ENCODE measurements around the gene SLC35D2.
"Not testable (repeated sequence)": the region's sequence is repeated elsewhere in the genome, so short reads cannot be mapped to it uniquely, and the experiment has no call there.

SLC35D2 gene

DNA sequence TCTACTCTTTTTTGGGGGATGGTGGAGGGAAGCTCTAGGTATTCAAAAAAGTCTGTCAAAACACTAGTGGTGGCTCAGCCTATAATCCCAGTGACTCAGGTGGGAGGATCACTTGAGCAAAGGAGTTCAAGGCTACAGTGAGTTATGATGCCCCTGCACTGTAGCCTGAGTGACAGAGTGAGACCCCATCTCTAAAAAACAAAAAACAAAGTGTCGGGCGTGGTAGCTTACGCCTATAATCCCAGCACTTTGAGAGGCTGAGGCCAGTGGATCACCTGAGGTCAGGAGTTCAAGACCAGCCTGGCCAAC, 15.8 kb upstream of the SLC35D2 start:
- DNase-seq, result no peak

DNA sequence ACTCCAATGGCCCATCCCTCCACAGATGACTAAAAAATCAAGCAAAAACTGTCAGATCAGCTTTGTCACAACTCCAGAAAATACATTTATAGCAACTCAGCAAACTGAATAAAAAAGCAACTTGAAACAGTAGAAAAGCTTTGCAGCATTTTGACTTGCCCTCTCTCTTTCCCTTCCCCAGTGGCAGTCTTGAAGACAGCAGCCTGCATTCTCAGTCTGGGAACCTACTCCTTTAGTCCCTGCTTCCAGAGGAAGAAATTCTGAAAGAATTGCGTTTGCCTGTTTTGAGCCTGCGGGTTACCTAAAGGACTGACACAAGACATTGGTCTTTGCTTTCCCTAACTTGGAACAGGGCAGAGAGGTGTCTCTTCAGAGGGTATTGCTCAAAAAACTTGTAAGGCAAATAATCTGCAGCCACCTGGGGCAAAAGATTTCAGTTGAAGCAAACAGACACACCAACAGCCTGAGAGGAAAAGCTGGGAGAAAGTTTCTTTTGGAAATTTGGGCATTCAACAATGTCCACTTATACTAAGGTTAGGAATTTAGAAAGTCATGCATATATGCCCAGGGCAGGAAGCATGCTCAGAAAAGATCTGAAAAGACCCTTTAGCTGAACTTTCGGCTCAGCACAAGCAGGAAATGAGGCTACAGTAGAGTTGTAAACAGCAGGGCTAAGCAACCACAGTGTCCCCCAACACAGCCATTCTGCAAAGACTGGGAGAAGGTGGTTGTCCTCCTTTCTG, 15.2 kb upstream of the SLC35D2 start:
- peak; percentile 36 for DNase-seq

DNA sequence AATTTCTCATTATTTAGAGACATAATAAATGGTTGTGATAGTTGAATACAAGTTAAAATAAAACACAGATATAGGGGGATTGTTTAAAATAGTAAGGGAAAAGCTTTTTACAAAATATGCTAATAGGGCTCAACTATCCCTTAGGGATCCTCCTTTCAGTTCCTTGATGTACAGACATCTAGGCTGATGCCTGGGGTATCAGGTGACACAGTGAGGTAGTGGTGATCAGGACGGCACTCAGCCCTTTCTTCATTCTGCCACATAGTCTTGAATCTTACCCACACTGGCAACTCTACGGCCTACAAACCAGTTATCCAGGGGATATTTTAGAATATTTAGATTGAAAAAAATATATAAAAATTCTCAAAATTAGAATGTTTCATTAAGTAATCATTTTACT, 12.5 kb upstream of the SLC35D2 start:
- DNase-seq, result no peak

DNA sequence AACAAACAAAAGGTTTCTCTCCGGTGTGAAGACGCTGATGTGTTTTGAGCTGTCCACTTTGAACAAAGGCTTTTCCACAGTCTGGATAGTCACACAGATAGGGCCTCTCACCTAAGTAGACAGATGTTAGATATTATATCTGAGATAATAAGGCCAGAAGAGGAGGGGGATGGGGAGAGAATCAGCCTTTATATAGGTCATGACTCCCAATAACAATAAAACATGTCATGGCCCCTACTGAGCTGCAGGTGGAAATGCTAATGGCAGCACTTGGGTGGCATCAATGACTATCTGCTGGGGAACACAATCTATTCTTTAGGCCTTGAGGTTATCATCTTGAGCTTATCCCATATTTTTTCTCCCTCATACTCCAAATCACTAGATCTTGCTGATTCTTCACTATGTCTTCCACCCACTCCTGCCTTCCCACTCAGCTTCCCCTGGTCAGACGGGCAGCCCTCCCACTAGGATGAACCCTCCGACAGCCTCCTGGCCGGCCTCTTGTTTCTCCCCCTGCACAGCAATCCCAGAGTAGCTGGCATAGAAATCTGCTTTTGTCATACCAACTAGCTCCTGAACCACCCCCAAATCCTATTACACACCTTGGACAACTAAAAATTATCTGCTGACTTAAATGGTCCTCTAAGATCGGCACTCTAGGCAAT, 11.5 kb upstream of the SLC35D2 start:
- no peak for DNase-seq

DNA sequence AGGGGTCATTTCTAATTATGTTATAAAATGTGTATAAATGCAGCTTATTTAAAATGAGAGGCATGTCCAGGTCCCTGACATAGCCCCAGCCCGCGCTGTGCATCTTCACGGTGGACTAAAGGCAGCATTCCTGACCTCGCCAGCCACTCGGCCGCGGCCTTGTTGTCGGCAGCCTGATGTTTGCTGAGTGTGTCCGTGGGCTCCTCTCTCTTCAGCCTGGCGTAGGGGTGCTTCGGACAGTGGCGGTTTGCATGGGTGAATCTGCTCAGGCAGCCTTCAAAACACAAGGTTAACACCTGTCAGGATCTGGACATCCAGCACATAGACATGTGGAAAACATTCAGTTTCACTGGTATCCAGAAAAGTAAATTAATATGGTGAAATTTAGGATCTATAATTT, 8.8 kb upstream of the SLC35D2 start:
- no peak for DNase-seq

DNA sequence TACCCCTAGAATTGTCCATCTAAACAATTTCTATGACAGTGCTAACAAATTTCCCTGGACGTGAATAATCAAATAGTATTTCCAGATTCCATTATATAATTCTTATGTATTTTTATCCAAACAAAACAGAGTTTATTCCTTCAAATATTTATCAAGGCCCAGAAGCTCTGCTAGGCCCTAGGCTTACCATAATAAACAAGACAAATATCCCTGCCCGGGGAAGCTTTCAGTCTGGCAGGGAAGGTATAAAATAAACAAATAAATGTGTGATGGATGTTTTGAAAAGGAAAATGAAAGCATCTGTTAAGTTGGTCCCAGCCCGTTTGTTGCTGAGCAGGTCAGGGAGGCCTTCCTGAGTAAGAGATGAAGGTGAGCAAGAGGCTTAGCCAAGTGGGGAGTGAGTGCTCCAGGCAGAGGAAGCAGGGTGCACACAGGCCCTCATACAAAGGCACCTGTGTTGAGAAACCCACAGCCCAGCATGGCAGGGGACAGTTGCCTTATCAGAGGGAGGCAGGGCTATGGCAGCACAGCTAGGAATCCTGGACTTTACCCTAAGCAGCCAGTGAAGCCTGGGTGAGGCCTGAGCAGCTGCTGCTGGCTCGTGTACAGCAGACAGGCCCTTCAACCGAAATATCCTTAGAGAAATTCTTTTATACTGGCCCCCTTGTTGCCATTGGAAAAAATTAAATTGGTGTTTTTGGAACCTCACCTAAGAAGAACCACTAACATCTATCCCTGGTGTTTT, 7.7 kb upstream of the SLC35D2 start:
- DNase-seq, result peak; percentile 28

DNA sequence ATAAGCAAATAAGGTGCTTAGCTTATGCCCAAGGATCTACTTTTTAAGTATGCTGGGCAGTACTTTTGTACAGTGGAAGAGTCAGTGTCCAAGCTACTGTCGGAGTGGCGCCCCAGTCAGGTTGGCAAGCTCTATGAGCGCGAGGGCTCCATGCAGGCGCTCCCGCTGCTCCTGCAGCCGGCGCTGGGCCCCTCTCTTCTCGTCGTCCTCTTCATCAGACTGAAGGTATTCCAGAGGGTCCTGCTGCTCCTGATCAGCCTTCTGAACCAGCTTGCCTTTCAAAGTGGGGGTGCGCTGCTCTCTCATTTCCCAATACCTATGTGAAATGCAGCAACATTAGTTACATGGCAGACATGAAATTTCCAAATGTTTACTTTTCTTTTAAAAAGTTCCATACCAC, 4.6 kb upstream of the SLC35D2 start:
- DNase-seq, result no peak

DNA sequence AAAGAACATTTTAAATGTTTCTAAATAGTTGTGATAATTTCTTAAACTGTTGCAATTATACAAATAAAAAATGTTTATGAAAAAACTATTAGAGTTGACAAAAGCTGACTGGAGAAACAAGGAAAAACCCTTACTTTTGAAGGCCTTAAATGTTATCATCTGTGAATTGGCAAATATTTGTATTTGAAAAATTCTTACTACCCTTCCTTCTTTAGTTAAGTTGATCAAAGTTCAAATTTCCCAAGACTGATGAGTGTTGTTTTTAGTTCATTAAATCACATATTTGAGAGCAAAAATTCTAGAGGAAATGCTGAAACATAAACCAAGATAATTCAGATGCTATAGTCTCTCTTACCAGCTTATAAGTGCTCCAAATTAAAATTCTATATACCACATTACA, 2.6 kb upstream of the SLC35D2 start:
- no peak for DNase-seq

DNA sequence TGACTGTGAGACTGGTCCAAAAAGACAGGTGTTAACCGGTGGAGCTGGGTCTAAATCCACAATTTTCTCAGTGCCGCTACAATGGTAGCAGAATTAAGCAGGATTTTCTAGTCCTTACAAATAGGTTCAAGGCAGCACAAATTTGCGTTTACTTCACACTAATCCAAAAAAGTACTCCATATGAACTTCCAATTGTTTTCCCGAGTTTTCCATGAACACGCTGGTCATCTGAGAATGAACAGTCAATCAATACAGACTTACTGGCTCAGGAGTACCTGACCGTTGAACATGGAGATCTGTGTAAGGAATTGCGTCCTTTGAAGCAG, 709 bp downstream of the SLC35D2 start:
- no peak for DNase-seq

DNA sequence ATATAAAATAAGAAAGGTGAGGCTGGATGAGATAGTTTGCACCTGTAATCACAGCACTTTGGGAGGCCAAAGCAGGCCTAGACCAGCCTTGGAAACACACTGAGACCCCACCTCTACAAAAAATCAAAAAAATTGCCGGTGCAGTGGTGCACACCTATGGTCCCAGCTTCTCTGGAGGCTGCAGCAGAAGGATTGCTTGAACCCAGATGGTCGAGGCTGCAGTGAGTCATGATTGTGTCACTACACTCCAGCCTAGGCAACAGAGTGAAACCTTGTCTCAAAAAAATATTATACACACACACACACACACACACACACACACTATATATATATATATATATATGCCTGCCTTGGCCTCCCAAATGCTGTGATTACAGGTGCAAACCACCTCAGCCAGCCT, 1.3 kb downstream of the SLC35D2 start:
- no peak for DNase-seq

DNA sequence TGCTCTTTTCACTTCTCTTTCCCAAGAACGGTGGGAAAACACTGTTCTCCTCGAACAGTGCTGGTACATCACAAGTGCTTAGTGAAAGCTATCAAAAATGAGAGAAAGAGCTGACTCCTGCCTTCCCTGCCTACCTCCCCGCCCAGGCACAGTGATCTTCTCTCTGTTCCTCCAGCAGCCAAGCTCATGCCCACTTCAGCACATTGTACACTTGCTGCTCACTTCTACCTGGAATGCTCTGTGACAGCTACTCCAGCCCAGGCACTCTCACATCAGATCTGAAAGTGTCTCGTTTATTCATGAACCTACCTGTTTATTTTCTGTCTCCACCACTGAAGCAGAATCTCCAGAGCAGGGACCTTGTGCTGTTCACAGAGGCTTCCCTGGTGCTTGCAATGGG, 1.8 kb downstream of the SLC35D2 start:
- DNase-seq, result no peak

DNA sequence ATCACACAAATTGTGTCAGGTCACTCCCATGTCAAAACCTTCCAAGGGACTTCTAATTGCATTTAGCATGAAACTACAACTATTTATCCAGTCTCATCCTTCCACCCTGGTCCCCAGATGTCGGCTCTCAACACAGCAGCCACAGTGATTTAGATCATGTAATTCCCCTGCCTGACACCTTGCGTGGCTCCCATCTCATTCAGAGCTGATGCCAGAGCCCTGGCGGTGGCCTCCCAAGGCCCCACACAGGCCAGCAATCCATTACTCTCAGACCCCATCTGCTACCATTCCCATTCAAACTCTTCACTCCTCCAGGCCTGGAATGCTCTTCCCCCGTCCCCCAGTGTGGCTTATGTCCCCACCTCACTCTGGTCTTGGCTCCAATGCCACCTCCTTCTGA, 2.4 kb downstream of the SLC35D2 start:
- no peak for DNase-seq

DNA sequence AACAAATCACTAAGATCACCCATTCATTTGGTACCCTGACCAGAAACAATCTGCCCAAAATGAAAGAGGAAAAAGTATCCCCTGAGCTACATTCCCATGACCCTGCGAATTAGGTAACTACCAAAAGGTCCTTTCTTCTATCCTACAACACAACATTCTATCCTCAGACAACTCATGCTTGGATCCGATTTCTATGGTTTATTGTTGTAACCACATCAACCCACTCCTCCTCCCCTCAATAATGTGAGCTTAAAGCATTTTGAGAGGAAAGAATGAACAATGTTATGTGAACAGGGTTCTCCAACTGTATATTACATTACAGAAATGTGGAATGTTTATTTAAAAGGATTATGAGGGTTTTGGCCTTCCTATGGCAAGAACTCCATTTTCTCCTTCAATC, 4.0 kb downstream of the SLC35D2 start:
- no peak for DNase-seq

DNA sequence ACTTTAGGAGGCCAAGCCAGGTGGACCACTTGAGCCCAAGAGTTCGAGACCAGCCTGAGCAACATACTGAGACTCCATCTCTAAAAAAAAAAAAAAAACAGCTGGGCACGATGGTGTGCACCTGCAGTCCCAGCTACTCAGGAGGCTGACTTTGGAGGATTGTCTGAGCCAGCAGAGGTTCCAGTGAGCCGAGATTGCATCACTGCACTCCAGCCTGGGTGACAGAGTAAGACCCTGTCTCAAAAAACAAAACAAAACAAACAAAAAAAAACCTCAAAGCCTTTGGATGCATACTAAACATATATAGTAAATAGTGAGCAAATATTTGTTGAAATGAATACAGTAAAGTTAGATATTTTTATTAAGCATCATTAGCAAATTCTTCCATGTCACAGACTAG, 5.3 kb downstream of the SLC35D2 start:
- no peak for DNase-seq

DNA sequence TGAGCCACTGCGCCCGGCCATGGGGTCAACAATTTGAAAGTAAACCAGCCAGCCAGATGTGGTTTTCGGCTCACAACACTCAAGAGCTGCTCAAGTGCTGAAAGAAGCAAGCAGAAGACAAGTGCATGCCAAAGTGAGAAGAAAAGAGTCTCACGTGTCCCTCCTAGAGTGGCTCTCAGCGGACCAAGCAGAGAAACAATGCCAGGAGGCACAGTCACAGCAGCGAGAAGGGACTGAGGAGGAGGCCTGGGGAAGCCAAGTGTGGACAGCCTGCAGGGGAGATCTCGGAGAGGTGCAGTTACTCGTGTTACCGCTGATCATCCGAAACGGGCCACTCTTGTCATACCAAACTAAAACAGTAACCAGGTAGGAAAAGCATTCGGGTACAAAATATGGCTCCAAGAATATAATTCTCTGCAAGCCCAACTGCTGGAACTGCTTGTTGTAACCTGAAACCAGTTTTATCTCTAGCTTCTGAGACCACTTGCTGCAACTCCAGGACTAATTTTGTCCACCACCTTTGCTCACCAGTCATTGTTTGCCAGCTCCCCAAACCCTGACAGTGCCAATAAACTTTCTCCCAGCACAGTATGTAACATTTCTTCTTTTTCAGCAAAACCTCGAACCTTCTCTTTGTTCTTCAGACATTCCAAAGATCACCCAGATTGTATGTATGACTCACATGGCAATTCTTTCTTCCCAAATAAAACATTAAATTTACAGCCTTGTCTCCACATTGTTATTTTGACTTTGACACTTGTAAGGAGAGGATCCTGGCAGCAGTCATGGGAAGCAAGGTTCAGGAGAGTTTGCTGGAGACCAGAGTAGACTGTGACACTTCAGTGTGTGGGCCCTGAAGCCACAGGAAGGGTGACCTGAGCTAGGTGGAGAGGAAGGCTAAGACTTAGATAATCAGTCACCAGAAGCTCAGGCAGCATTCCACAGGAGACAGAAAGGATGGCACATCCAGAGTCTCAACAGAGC, 6.3 kb downstream of the SLC35D2 start:
- DNase-seq, result no peak

DNA sequence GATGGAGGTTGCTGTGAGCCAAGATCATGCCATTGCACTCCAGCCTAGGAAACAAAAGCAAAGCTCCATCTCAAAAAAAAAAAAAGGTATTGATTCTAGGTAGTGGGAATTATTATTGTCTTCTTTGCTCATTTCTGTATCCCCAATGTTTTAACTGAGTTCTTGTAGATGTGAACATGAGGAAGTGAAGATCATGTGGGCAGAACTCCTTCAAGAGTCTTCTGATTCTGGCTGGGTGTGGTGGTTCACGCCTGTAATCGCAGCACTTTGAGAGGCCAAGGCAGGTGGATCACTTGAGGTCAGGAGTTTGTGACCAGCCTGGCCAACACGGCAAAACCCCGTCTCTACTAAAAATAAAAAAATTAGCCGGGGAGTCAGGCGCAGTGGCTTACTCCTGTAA, 8.0 kb downstream of the SLC35D2 start:
- not testable (repeated sequence) for DNase-seq

DNA sequence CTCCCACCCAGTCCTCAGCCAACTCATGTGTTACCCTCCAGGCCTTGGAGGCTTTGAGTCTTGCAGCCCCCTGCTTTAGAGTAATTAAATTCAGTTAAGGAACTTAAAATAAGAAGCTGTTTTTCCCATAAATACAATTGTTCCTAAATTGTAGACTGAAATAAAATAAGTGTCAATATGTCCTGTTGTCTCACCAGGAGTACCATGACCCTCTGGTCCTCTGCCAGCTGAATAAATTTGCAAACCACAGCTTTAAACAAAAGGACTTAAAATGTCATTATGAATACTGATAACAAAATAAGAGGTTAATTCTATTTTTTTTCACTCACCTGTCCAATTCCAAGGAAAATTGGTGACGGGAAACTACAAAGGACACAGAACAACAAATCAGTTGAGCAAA, 15.6 kb downstream of the SLC35D2 start:
- DNase-seq, result no peak

DNA sequence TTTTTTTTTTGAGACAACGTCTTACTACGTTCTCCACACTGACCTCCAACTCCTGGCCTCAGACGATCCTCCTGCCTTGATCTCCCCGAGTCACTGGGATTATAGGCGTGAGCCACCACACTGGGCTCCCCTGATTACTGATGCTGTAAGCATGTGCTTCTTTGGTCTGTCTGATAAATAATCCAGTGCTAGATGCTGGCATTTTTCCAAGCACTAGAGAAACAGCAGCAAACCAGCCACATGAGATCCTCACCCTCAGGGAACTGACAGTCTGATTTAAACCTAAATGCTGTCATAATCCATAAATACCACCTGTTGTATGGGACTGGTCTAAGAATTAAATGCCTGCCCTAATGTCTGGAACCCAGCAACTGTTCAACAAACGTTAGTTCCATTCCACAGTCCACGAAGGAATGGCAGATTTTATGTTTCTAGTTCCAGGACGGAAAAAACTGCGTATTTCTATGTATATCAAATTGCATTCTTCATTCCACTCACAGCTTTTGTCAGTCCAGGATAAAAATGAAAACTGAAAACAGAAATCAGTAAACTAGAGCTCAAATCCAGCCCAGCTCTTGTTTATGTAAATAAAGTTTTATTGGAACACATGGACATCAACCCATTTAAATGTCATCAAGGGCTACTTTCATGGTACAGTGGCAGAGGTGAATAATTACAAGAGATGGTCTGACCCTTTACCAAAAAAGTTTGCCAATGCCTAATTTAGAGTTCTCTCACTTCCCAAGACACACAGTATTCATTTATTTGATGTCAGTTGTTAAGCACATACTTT, 20.1 kb downstream of the SLC35D2 start:
- no peak for DNase-seq

DNA sequence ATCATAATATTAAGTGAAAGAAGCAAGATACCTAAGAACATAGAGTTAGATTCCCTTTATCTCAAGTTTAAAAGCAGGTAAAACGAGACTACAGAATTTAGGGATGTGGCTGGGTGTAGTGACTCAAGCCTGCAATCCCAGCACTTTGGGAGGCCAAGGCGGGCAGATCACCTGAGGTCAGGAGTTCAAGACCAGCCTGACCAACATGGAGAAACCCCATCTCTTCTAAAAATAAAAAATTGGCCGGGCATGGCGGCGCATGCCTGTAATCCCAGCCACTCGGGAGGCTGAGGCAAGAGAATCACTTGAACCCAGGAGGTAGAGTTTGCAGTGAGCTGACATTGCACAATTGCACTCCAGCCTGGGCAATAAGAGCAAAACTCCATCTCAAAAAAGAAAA, 21.4 kb downstream of the SLC35D2 start:
- not testable (repeated sequence) for DNase-seq

DNA sequence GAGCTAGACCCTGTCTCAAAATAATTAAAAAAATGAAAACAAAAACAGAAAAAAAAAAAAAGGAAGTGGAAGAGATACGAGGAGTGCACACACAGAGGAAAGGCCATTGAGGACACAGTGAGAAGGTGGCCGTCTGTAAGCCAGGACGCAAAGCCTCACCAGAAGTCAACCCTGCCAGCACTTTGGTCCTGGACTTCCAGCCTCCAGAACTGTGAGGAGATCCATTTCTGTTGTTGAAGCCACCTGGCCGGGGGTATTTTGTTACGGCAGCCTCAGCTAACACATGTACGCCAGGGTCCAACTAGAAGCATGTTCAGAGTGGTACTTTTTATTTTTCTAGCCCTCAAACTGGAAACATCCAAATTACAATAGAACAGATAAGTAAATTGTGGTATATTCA, 21.8 kb downstream of the SLC35D2 start:
- DNase-seq, result no peak

DNA sequence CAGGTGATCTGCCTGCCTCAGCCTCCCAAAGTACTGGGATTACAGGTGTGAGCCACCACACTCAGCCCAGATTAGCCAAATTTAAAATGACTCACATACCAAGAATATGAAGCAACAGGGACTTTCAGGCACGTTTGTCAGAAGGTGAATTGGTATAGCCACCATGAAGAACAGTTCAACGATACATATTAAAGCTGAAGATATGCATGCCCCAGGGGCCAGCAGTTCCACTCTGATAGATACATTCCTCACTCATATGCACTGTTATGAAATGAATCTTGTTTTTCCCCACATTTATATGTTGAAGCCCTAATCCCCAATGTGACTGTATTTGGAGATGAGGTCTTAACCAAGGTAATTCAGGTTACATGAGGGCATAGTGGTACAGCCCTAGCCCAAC, 22.5 kb downstream of the SLC35D2 start:
- DNase-seq, result no peak

DNA sequence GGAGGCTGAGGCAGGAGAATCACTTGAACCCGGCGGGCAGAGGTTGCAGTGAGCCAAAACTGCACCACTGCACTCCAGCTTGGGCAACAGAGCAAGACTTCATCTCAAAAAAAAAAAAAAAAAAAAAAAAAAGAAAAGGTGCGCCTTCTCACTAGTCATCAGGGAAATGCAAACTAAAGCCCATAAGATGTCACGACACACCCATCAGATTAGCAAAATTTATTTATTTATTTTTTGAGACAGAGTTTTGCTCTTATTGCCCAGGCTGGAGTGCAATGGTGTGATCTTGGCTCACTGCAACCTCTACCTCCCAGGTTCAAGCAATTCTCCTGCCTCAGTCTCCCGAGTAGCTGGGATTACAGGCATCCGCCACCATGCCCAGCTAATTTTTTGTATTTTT, 23.0 kb downstream of the SLC35D2 start:
- not testable (repeated sequence) for DNase-seq
